Panc1 (cell line): Measurements from ENCODE around the gene CCDC110. TPM values are rescaled to one million over a fixed set of nuclear protein-coding genes. Genes with fewer than 3 reads are reported as not detected.

Experiments used
- ATAC-seq: fragments of 200-7000 bp; cut with Tn5 transposase; 2 replicates; pipeline ENCODE4 v1.9.1; 2020; ENCODE audit warnings: mild to moderate bottlenecking, moderate library complexity
- BruUV-seq: library from RNA; stranded (reverse); fragments of 400-500 nt; replicated peaks from 2 replicates; lab custom pipeline; 2021; lab: Mats Ljungman, UMichigan
- CTCF ChIA-PET: fragments of 300-600 bp; sonication (Branson Sonifier 250); formaldehyde crosslinking; loops from one replicate; lab custom pipeline; 2022; ENCODE audit warnings: antibody characterized with exemption; lab: Charles Lee
- POLR2A ChIA-PET: fragments of 300-600 bp; sonication (Branson Sonifier 250); formaldehyde crosslinking; loops from one replicate; lab custom pipeline; 2022; ENCODE audit warnings: antibody characterized with exemption; lab: Charles Lee
- DNase-seq: peaks from one replicate; pipeline ENCODE4 v3.0.0-alpha.2; 2010; ENCODE audit warnings: low read depth, low spot score
- H3K27ac ChIP-seq: 2 replicates; pipeline ENCODE4 v1.5.1; 2011; ENCODE audit warnings: mild to moderate bottlenecking, low read length, inconsistent platforms
- H3K27me3 ChIP-seq: fragments of 200-500 bp; sonication (Bioruptor generic); 2 replicates; pipeline ENCODE4 v1.6.0; 2014; ENCODE audit warnings: low read length, inconsistent platforms; ENCODE audit not compliant: control insufficient read depth, insufficient read depth
- H3K36me3 ChIP-seq: fragments of 200-500 bp; sonication (Bioruptor generic); 2 replicates; pipeline ENCODE4 v1.5.1; 2014; ENCODE audit warnings: inconsistent platforms, mild to moderate bottlenecking, low read length, moderate library complexity; ENCODE audit not compliant: control insufficient read depth, insufficient read depth
- H3K4me1 ChIP-seq: 2 replicates; pipeline ENCODE4 v1.5.1; 2011; ENCODE audit warnings: inconsistent platforms, mild to moderate bottlenecking, low read length, moderate library complexity; ENCODE audit not compliant: control insufficient read depth, insufficient read depth
- H3K4me3 ChIP-seq, 2 experiments: 2 replicates each; pipeline ENCODE4 v1.5.1; 2011 to 2012; ENCODE audit warnings: low read depth in 2 of 2, low read length in 2 of 2, mild to moderate bottlenecking in 2 of 2, inconsistent platforms in 1 of 2, moderate library complexity in 1 of 2
- H3K9me3 ChIP-seq: fragments of 200-500 bp; sonication (Bioruptor generic); 2 replicates; pipeline ENCODE4 v1.5.1; 2014; ENCODE audit warnings: low read depth, mild to moderate bottlenecking, inconsistent platforms, low read length, moderate library complexity; ENCODE audit not compliant: control insufficient read depth, insufficient read depth
- POLR2AphosphoS5 ChIP-seq: IDR thresholded peaks from 2 replicates; pipeline ENCODE4 v1.6.1; 2012; ENCODE audit warnings: mild to moderate bottlenecking, low read depth, low read length, moderate library complexity
- SIN3A ChIP-seq: IDR thresholded peaks from 2 replicates; pipeline ENCODE4 v1.6.1; 2012; ENCODE audit warnings: low read depth, mild to moderate bottlenecking, low read length, moderate library complexity, borderline replicate concordance; ENCODE audit not compliant: insufficient read depth
- TCF7L2 ChIP-seq: IDR thresholded peaks from 2 replicates; pipeline ENCODE4 v1.6.1; 2011; ENCODE audit warnings: mild to moderate bottlenecking, low read depth, low read length, inconsistent platforms
- in situ Hi-C: cut with HindIII; loops from 2 replicates; pipeline ENCODE4 v1.10.0; 2016; ENCODE audit warnings: low sequenced_read_pairs, low pct_unique_long_range_greater_than_20kb
- intact Hi-C: fragments of 100-400 bp; cut with micrococcal nuclease; formaldehyde crosslinking; loops from one replicate; pipeline ENCODE4 v1.10.0; 2022; ENCODE audit not compliant: unreplicated experiment
- total RNA-seq: library from RNA; stranded (reverse); gene quantifications from one replicate; pipeline ENCODE4 v1.2.1, GENCODE V29; 2021; ENCODE audit not compliant: unreplicated experiment
- TF ChIP-seq, protein P1 (sequence below): fragments of 450-650 bp; IDR thresholded peaks from 2 replicates; pipeline ENCODE4 v1.5.1; 2017; ENCODE audit warnings: mild to moderate bottlenecking
- TF ChIP-seq, protein P2 (sequence below), 2 experiments: IDR thresholded peaks; 2 replicates each; pipeline ENCODE4 v1.6.1; 2011 to 2012; ENCODE audit warnings: low read depth in 2 of 2, control low read depth in 1 of 2, low read length in 1 of 2, mild to moderate bottlenecking in 1 of 2, moderate library complexity in 1 of 2; ENCODE audit not compliant: insufficient read depth in 1 of 2

The CCDC110 gene
- total RNA-seq, 1 experiment from 2014 or later, result 0.05 TPM

DNA sequence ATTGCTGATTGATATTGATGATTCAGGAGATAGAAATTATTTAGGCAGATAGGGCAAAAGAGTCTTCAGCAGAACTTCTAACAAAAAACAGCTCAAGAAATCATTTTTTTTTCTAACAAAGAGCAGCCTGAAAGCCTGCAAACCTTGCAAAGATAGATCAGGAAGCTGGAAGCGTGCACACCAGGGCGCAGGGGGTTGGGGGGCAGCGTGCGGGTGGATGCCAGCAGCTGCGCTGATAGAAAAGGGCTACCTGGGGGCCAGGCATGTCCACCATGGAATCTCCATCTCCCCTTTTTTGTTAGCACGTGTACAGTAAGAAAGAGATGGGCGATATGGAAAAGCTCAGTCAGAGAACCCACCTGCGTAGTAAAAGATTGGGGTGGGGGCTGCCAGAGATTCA, 1.7 kb upstream of the CCDC110 start:
- no peak for TF ChIP-seq SIN3A
- TF ChIP-seq, protein P1, sequence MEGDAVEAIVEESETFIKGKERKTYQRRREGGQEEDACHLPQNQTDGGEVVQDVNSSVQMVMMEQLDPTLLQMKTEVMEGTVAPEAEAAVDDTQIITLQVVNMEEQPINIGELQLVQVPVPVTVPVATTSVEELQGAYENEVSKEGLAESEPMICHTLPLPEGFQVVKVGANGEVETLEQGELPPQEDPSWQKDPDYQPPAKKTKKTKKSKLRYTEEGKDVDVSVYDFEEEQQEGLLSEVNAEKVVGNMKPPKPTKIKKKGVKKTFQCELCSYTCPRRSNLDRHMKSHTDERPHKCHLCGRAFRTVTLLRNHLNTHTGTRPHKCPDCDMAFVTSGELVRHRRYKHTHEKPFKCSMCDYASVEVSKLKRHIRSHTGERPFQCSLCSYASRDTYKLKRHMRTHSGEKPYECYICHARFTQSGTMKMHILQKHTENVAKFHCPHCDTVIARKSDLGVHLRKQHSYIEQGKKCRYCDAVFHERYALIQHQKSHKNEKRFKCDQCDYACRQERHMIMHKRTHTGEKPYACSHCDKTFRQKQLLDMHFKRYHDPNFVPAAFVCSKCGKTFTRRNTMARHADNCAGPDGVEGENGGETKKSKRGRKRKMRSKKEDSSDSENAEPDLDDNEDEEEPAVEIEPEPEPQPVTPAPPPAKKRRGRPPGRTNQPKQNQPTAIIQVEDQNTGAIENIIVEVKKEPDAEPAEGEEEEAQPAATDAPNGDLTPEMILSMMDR, result no peak
- TF ChIP-seq, protein P2, sequence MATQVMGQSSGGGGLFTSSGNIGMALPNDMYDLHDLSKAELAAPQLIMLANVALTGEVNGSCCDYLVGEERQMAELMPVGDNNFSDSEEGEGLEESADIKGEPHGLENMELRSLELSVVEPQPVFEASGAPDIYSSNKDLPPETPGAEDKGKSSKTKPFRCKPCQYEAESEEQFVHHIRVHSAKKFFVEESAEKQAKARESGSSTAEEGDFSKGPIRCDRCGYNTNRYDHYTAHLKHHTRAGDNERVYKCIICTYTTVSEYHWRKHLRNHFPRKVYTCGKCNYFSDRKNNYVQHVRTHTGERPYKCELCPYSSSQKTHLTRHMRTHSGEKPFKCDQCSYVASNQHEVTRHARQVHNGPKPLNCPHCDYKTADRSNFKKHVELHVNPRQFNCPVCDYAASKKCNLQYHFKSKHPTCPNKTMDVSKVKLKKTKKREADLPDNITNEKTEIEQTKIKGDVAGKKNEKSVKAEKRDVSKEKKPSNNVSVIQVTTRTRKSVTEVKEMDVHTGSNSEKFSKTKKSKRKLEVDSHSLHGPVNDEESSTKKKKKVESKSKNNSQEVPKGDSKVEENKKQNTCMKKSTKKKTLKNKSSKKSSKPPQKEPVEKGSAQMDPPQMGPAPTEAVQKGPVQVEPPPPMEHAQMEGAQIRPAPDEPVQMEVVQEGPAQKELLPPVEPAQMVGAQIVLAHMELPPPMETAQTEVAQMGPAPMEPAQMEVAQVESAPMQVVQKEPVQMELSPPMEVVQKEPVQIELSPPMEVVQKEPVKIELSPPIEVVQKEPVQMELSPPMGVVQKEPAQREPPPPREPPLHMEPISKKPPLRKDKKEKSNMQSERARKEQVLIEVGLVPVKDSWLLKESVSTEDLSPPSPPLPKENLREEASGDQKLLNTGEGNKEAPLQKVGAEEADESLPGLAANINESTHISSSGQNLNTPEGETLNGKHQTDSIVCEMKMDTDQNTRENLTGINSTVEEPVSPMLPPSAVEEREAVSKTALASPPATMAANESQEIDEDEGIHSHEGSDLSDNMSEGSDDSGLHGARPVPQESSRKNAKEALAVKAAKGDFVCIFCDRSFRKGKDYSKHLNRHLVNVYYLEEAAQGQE (IDR thresholded peaks at IDR 0.05; ENCODE audit: insufficient read depth in 1 of 2, low read depth in 2 of 2, low read length in 1 of 2), result no peak
- TF ChIP-seq TCF7L2, result no peak
- no peak for TF ChIP-seq POLR2AphosphoS5
- POLR2A ChIA-PET, result no interaction called here
- H3K27me3 ChIP-seq, result peaks cover 3% of the 10 kb centered on the region; the same call in 1 of the 2 replicates
- no TSS peak for BruUV-seq
- DNase-seq, result no peak
- no peak overlapping the region for H3K4me3 ChIP-seq
- no peak for ATAC-seq
- no peaks in the 10 kb centered on the region for H3K4me1 ChIP-seq
- intact Hi-C loops, result loop anchor here (5.0 kb wide), 1 partner anchor 124 kb away; no protein-coding TSS in a partner anchor
- no peak overlapping the region for H3K27ac ChIP-seq
- in situ Hi-C loops, result no loop called here
- CTCF ChIA-PET, result no interaction called here
- H3K9me3 ChIP-seq, result no peaks in the 10 kb centered on the region
- no peaks in the 10 kb centered on the region; the same call in 1 of the 2 replicates for H3K36me3 ChIP-seq

DNA sequence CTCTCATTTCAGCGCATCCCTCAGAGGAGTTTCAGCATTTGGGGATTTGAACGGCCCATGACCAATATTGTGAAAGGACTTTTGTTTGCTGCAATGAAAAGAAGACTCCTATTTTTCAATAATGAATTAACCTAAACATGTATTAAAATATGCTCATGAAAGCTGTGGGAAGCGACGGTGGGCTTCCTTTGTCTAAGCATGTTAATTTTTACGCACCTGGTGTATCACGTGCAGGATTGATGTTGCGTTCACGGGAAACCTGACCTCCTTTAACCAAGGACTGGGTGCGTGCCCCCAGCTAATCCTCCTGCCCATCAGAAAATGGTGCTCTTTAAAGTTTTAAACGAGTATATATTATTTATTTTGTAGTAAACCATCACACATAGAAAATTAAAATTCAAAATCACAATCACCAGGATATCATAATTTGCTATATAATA, 590 bp upstream of the CCDC110 start:
- H3K4me1 ChIP-seq, result no peaks in the 10 kb centered on the region
- POLR2A ChIA-PET, result interaction anchor here (0.6 kb wide), 1 partner anchor 1335 kb away, joined by 9 read pairs; no protein-coding TSS in a partner anchor
- no TSS peak for BruUV-seq
- DNase-seq (no peak), ATAC-seq (no peak)
- peaks cover 3% of the 10 kb centered on the region for H3K27me3 ChIP-seq
- intact Hi-C loops, result loop anchor here (5.0 kb wide), 1 partner anchor 125 kb away; no protein-coding TSS in a partner anchor
- in situ Hi-C loops, result no loop called here
- CTCF ChIA-PET, result no interaction called here
- TF ChIP-seq, protein P1, result no peak
- TF ChIP-seq POLR2AphosphoS5, result no peak
- TF ChIP-seq SIN3A, result no peak
- TF ChIP-seq, protein P2 (IDR thresholded peaks at IDR 0.05; ENCODE audit: insufficient read depth in 1 of 2, low read depth in 2 of 2, low read length in 1 of 2), result no peak
- TF ChIP-seq TCF7L2, result no peak
- H3K4me3 ChIP-seq, result peak overlapping the region; percentile 56 to 61
- no peaks in the 10 kb centered on the region; the same call in 1 of the 2 replicates for H3K36me3 ChIP-seq
- no peak overlapping the region for H3K27ac ChIP-seq
- no peaks in the 10 kb centered on the region for H3K9me3 ChIP-seq
